HUES64 (cell line): ENCODE data around the gene RAI1.
A peak's percentile ranks its signal among the peaks of the same experiment; 100 is the strongest.

Experiments
- H3K27ac ChIP-seq: 2 replicates; pipeline ENCODE4 v1.7.0; 2013; ENCODE audit warnings: low read depth, low read length, inconsistent platforms
- H3K27me3 ChIP-seq: 2 replicates; pipeline ENCODE4 v1.6.1; 2013; ENCODE audit warnings: mild to moderate bottlenecking, low read length; ENCODE audit not compliant: insufficient read depth
- H3K36me3 ChIP-seq: 2 replicates; pipeline ENCODE4 v1.6.1; 2013; ENCODE audit warnings: mild to moderate bottlenecking, low read length; ENCODE audit not compliant: insufficient read depth
- H3K4me1 ChIP-seq: 2 replicates; pipeline ENCODE4 v1.6.1; 2013; ENCODE audit warnings: mild to moderate bottlenecking, low read length, moderate library complexity; ENCODE audit not compliant: insufficient read depth
- H3K4me3 ChIP-seq: 2 replicates; pipeline ENCODE4 v1.5.1; 2013; ENCODE audit warnings: mild to moderate bottlenecking, low read length, moderate library complexity
- H3K9ac ChIP-seq: 2 replicates; pipeline ENCODE4 v1.6.1; 2013; ENCODE audit warnings: mild to moderate bottlenecking, low read depth, low read length
- H3K9me3 ChIP-seq: 2 replicates; pipeline ENCODE4 v1.6.1; 2013; ENCODE audit warnings: low read depth, low read length; ENCODE audit not compliant: insufficient read depth
- WGBS: fragments of 150-250, 120-280 bp; methylation state at CpG from one replicate; pipeline ENCODE4 v1.1.7; 2013; ENCODE audit warnings: missing lambda C conversion rate; 5-methylcytosine and 5-hydroxymethylcytosine counted together

RAI1 gene

GRCh38 chr17:17780922-17781590 is 99.8 kb downstream of the RAI1 start:
- Histone ChIP-seq H3K27me3 (peaks cover 27% of the 10 kb centered on the region), H3K4me3 (peak overlapping the region; percentile 73), H3K9me3 (no peaks in the 10 kb centered on the region), H3K27ac (peak overlapping the region; percentile 36; the same call in 1 of the 2 replicates), H3K4me1 (peaks cover 42% of the 10 kb centered on the region), H3K9ac (no peak overlapping the region), H3K36me3 (no peaks in the 10 kb centered on the region)
- WGBS: 2% methylated on average over 11 of the region's 11 CpGs

- peak overlapping the region; percentile 36; the same call in 1 of the 2 replicates for H3K27ac ChIP-seq
- WGBS: 1% methylated on average over 82 of the region's 88 CpGs
- H3K36me3 ChIP-seq: no peaks in the 10 kb centered on the region
- H3K27me3 ChIP-seq: peaks cover 29% of the 10 kb centered on the region
- H3K4me1 ChIP-seq: peaks cover 42% of the 10 kb centered on the region
- peak overlapping the region; percentile 73 for H3K4me3 ChIP-seq
- peak overlapping the region; percentile 27; the same call in 1 of the 2 replicates for H3K9ac ChIP-seq
- no peaks in the 10 kb centered on the region for H3K9me3 ChIP-seq
Measured at GRCh38 chr17:17781591-17782496, 100.6 kb downstream of the RAI1 start.

- Histone ChIP-seq H3K4me3 (peak overlapping the region; percentile 73), H3K27me3 (peaks cover 29% of the 10 kb centered on the region), H3K4me1 (peaks cover 42% of the 10 kb centered on the region), H3K9me3 (no peaks in the 10 kb centered on the region), H3K36me3 (no peaks in the 10 kb centered on the region), H3K9ac (peak overlapping the region; percentile 54), H3K27ac (peak overlapping the region; percentile 77; the same call in 1 of the 2 replicates)
- WGBS: 0% methylated on average over 54 of the region's 57 CpGs
Measured at GRCh38 chr17:17782523-17783115, 101.4 kb downstream of the RAI1 start.

DNA sequence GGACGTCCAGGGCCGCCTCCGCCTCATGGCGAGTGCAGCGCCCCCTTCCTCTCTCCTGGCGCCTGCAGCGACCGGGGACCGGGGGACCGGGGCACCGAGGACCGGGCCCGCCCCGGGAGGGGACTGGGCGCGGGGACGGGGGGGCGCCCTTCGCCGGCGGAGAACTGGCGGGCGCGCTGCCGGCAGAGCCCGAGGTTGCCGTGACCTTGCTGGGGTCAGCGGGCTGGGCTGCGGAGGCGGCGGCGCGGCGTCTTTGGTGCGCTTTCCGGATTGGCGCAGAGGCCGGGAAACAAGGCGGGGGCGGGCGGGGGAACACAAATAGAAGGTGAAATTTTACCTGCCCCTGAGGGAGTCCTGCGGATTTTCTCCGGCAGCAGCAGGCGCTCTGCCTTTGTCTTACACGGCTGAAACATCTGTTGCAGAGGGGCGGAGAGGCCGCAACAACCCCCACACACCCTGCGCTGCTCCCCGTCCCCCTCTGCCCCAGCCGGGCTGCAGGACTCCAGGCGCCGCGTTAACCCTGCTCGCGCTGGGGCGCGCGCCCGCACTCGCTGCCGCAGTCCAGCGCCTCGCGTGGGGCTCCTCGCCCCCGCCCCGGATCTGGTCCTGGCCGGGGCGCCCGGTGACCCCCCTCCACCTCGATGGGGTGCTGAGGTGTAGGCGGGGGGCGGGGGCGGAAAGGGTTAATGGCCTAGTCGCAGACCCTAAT is 102.0 kb downstream of the RAI1 start:
- Histone ChIP-seq H3K27me3 (peaks cover 29% of the 10 kb centered on the region), H3K4me1 (peaks cover 42% of the 10 kb centered on the region), H3K36me3 (no peaks in the 10 kb centered on the region), H3K9ac (peak overlapping the region; percentile 54), H3K4me3 (peak overlapping the region; percentile 73), H3K27ac (peak overlapping the region; percentile 77; the same call in 1 of the 2 replicates), H3K9me3 (no peaks in the 10 kb centered on the region)
- under 1% methylated on average over 75 of the region's 75 CpGs for WGBS

GRCh38 chr17:17783825-17784656 is 102.8 kb downstream of the RAI1 start:
- Histone ChIP-seq H3K27me3 (peaks cover 29% of the 10 kb centered on the region), H3K9ac (no peak overlapping the region), H3K36me3 (no peaks in the 10 kb centered on the region), H3K27ac (peak overlapping the region; percentile 77; the same call in 1 of the 2 replicates), H3K4me1 (peaks cover 36% of the 10 kb centered on the region), H3K4me3 (peak overlapping the region; percentile 73), H3K9me3 (no peaks in the 10 kb centered on the region)
- 4% methylated on average over 37 of the region's 37 CpGs for WGBS

- Histone ChIP-seq H3K9ac (no peak overlapping the region), H3K27ac (no peak overlapping the region), H3K27me3 (peaks cover 29% of the 10 kb centered on the region), H3K9me3 (no peaks in the 10 kb centered on the region), H3K4me1 (peaks cover 34% of the 10 kb centered on the region), H3K36me3 (no peaks in the 10 kb centered on the region), H3K4me3 (peak overlapping the region; percentile 73; the same call in 1 of the 2 replicates)
- 64% methylated on average over 7 of the region's 7 CpGs for WGBS
Measured at GRCh38 chr17:17784657-17785267, 103.5 kb downstream of the RAI1 start.

- no peak overlapping the region for H3K27ac ChIP-seq
- H3K4me1 ChIP-seq: peaks cover 38% of the 10 kb centered on the region
- H3K9ac ChIP-seq: no peak overlapping the region
- H3K4me3 ChIP-seq: no peak overlapping the region
- no peaks in the 10 kb centered on the region for H3K9me3 ChIP-seq
- 79% methylated on average over 11 of the region's 11 CpGs for WGBS
- peaks cover 29% of the 10 kb centered on the region for H3K27me3 ChIP-seq
- H3K36me3 ChIP-seq: no peaks in the 10 kb centered on the region
Measured at GRCh38 chr17:17785407-17785806, 104.1 kb downstream of the RAI1 start.

GRCh38 chr17:17786998-17787397 is 105.7 kb downstream of the RAI1 start:
- Histone ChIP-seq H3K27me3 (peaks cover 33% of the 10 kb centered on the region), H3K27ac (no peak overlapping the region), H3K9ac (no peak overlapping the region), H3K9me3 (no peaks in the 10 kb centered on the region), H3K36me3 (no peaks in the 10 kb centered on the region), H3K4me3 (no peak overlapping the region), H3K4me1 (peaks cover 41% of the 10 kb centered on the region)
- WGBS: 81% methylated on average over 2 of the region's 2 CpGs

DNA sequence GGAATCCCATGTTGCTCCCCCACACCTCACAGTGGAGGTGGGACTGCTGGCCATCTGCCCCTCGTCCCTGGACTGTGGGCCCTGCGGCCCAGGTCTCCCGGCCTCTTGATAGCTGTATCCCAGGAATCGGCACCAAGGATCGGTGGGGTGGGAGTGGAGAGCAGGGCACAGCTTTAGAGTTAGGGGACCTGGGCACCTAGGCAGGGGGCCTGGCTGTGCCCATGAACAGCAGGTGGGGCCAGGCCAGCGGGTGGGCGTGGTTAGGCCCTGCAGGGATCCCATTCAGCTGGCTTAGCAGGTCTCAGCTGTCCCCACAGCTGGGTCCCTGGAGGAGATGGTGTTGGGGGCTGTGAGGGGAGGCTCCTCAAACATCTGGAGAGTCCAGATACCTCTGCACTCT is 106.3 kb downstream of the RAI1 start:
- H3K36me3 ChIP-seq: no peaks in the 10 kb centered on the region
- no peaks in the 10 kb centered on the region for H3K9me3 ChIP-seq
- WGBS: 86% methylated on average over 7 of the region's 7 CpGs
- no peak overlapping the region for H3K4me3 ChIP-seq
- no peak overlapping the region for H3K9ac ChIP-seq
- no peak overlapping the region for H3K27ac ChIP-seq
- H3K4me1 ChIP-seq: peaks cover 44% of the 10 kb centered on the region
- peaks cover 36% of the 10 kb centered on the region for H3K27me3 ChIP-seq

- H3K4me3 ChIP-seq: no peak overlapping the region
- H3K27ac ChIP-seq: no peak overlapping the region
- H3K9me3 ChIP-seq: no peaks in the 10 kb centered on the region
- no peak overlapping the region for H3K9ac ChIP-seq
- H3K36me3 ChIP-seq: no peaks in the 10 kb centered on the region; the same call in 1 of the 2 replicates
- H3K27me3 ChIP-seq: peaks cover 46% of the 10 kb centered on the region
- H3K4me1 ChIP-seq: peaks cover 47% of the 10 kb centered on the region
- WGBS: 89% methylated on average over 8 of the region's 8 CpGs
Measured at GRCh38 chr17:17788967-17789366, 107.7 kb downstream of the RAI1 start.
